ENCODE results near the gene ETV6.

- TF ChIP-seq CTCF (optimal IDR thresholded peaks at IDR 0.05 in 1 of 3, IDR thresholded peaks at IDR 0.05 in 1 of 3, conservative IDR thresholded peaks at IDR 0.05 in 1 of 3; ENCODE audit: extremely low read depth in 1 of 3, insufficient read depth in 2 of 3, low read length in 3 of 3) (no peak), EZH2 (IDR thresholded peaks at IDR 0.05; ENCODE audit: low read length) (no peak)
Measured at GRCh38 chr12:11824069-11824468, 174.6 kb downstream of the ETV6 start.
